HG02973 (cell line): ENCODE data around the gene RDH8.

Experiments used
- ATAC-seq: cut with Tn5 transposase; IDR thresholded peaks from one replicate; pipeline ENCODE4 v1.9.1; 2021; ENCODE audit warnings: moderate library complexity; ENCODE audit not compliant: unreplicated experiment

RDH8 gene, protein sequence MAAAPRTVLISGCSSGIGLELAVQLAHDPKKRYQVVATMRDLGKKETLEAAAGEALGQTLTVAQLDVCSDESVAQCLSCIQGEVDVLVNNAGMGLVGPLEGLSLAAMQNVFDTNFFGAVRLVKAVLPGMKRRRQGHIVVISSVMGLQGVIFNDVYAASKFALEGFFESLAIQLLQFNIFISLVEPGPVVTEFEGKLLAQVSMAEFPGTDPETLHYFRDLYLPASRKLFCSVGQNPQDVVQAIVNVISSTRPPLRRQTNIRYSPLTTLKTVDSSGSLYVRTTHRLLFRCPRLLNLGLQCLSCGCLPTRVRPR

GRCh38 chr19:10013316-10013715 lies at the start of gene RDH8:
Gene RDH8 (plus strand): TSS chr19:10013483. CDS start chr19:10013498, 15 bp downstream.
- ATAC-seq, result no peak

DNA sequence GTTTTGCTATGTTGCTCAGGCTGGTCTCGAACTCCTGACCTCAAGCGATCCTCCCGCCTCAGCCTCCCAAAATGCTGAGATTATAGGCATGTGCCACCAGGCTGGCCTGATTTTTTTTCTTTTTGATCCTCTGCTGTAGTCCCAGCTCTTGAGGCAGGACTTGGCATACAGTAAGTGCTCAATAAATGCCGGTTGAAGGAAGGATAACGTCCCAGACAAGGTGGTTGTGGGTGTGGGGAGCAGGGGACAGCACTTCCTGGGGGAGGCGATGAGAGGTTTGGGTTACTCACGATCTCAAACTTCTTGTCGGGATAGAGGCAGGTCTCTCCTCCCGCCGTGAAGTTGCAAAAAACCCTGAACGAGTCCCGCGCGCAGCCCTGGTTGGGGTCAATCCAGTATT lies 47.3 kb upstream of the RDH8 start:
- no peak for ATAC-seq

DNA sequence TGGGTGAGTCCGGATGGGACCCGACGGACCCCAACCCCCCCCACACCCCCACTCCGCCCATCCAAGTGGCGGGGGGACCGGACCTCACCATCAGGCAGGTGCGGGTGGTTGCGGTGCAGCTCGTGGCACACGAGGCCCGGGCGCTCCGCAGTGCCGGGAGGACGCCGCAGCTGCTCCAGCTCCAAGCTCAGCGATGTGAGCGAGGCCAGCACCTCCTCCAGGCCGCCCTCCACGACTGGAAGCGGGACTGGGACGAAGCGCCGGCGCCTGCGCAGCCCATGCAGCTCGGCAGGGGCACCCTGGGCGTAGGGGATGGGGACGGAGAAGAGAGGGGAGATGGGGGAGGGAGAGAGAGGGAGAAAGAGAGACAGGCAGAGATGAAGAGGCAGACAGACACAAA lies 46.8 kb upstream of the RDH8 start:
- no peak for ATAC-seq

- ATAC-seq, result no peak
Measured at GRCh38 chr19:9967326-9967725, 46.0 kb upstream of the RDH8 start.

DNA sequence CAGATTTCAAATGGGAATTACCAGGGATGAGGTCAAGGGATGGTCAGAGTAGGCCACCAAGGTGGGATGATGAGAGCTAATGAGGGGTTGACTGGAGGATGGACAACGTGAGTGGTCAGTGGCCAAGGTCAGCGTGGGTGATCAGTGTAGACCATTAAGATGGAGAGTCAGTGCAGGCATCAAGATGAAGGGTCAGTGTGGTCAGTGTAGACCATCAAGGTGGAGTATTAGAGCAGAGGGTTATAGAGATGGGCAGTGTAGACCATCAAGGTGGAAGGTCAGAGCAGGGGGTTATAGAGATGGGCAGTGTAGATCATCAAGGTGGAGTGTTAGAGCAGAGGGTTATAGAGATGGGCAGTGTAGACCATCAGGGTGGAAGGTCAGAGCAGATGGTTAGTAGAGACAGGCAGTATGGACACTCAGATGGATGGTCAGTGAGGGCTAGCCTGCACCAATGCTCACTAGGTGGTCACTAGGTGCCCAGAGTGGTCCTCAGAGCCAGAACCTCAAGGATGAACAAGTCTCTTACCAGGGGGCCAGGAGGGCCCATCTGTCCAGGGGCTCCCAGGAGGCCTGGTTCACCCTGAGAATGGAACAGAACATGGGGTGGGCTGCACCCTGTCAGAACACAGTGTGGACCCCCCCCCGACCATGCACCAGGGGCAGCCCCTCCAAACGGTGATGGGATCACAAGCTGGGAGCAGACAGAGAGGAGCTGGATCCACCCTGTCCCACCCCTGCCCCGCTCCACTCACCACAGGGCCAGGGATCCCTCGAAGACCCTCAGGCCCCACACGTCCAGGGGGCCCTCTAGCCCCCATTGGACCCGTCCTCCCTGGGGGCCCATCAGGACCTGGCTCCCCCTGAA lies 44.2 kb upstream of the RDH8 start:
- no peak for ATAC-seq

DNA sequence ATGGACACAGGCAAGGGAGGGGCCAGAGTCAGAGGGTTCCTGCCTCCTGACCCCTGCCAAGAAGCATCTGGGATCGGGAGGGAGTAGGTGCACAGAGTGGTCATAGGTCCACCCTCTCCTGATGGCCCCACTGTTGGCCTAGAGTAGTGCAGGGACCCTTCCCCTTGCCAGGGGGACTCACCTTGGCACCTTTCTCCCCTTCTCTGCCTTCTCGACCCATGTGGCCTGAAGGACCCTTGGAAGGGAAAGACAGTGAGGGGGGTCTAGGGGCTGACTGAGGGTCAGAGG lies 43.7 kb upstream of the RDH8 start:
- ATAC-seq, result no peak

DNA sequence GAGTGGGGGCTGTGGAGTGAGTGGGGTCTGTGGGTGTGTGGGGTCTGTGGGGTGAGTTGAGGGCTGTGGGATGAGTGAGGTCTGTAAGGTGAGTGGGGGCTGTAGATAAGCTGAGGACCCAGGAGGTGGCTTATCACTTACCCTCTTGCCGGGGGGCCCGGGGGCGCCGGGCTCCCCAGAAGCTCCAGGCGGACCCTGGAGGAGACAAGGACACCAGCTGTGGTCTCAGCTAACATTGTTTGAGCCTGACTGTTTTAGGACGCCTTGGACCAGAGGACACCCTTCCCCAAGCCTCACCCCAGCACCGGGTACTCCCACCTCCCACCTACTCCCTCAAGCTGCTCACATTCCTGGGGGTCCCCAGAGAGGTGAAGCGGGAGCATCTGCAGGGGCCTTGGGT lies 42.8 kb upstream of the RDH8 start:
- no peak for ATAC-seq

DNA sequence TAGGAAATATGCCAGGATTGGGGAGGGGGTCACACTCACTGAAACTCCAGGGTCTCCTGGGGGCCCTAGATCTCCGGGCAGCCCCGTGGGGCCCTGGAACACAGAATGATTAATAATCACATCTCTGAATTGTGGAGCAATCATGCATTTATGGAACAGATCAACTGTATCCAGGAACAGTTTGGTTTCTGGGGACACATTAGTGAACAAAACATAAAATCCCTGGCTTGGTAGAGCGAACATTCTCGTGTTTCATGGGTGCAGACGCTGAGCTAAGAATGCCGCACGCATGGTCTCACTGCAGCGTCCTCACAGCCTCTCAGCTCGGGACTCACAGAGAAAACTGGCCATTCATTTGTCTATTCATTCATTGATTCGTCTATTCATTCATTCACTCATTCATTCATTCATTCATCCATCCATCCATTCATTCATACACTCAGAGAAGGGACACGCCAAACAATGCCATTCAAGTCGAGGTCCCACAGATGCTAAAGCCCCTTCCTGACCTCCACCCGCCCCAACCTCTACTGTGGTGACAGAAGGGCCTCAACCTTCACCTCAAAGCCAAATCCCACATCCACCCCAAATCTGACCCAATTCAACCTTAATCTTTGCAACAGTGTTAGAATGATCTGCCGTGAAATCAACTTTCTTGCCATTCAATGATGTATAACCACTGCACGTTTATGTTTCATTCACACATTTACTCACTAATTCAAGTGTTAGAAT lies 42.0 kb upstream of the RDH8 start:
- ATAC-seq, result no peak

DNA sequence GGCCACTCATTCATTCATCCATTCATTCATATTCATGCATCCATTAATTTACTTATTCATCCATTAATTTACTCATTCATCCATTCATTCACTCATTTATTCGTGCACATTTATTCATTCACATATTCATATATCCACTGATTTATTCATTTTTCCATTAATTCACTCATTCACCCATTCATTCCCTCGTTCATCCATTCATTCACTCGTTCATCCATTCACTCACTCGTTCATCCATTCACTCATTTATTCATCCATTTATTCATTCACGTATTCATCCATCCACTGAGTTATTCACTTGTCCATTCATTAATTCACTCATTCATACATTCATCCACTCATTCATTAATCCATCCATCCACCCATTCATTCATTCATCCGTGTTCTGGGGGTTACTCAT lies 41.2 kb upstream of the RDH8 start:
- no peak for ATAC-seq

- no peak for ATAC-seq
Measured at GRCh38 chr19:9981406-9982260, 31.6 kb upstream of the RDH8 start.

DNA sequence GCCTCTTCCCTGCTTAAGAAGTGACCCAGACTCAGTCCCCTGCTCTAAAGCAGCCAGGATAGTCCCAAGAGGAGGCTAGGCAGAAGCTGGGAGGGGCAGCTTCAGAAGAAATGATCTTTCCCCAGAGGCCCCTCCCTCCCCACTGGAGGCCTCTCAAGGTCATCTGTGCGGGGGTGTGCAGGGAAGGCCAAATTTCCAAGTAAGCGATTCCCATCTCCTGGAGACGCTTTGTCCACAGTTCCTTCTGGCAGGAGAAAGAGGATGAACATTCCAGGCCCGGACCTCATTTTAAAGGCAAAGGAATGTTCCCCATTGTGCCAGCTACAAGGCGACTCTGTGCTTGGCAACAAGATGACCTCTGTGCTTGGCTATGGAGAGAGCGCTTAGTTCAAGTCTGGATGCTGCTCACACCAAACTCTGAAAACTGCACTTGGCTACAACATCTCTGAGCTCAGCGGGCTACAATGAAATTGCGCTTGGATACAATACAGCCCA lies 26.4 kb upstream of the RDH8 start:
- ATAC-seq, result no peak

- no peak for ATAC-seq
Measured at GRCh38 chr19:9989504-9989903, 23.8 kb upstream of the RDH8 start.

- no peak for ATAC-seq
Measured at GRCh38 chr19:9991425-9992191, 21.7 kb upstream of the RDH8 start.

GRCh38 chr19:9995084-9995483 lies 18.2 kb upstream of the RDH8 start:
- ATAC-seq, result no peak

DNA sequence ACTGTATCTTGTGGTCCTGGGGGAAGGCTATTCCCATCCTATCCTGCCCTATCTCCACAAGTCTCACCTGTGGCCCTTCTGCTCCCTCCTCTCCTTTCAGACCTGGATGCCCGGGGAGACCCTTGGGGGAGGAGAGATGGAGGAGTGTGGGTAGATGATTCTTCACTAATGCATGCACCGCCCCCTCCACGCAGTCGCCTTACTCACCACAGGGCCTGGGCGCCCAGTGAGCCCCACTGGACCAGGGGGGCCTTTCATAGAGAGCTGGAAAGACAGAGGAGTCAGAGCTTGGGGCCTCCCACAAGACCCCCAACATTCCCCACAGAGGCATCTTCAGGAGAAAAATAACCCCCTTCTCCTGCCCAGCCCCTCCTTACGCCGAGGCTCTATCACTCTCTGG lies 17.3 kb upstream of the RDH8 start:
- ATAC-seq, result no peak

DNA sequence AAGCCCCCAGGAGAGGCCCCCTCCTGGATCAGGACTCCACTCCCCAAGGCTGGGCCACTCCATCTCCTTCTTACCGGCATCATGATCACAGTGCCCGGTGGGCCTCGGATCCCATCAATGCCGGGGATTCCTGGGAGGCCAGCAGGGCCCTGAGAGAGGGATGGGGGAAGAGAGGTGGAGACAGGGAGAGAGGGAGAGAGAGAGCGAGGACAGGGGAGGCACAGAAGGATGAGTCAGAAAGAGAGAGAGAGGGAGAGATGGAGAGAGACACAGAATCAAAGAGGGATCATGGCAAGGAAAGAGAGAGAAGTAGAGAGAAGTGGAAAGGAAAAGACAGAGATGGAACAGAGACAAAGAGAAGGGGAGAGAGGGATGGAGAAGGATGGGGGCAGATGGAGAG lies 16.7 kb upstream of the RDH8 start:
- no peak for ATAC-seq

GRCh38 chr19:10000171-10000826 lies 13.0 kb upstream of the RDH8 start:
- ATAC-seq, result no peak

DNA sequence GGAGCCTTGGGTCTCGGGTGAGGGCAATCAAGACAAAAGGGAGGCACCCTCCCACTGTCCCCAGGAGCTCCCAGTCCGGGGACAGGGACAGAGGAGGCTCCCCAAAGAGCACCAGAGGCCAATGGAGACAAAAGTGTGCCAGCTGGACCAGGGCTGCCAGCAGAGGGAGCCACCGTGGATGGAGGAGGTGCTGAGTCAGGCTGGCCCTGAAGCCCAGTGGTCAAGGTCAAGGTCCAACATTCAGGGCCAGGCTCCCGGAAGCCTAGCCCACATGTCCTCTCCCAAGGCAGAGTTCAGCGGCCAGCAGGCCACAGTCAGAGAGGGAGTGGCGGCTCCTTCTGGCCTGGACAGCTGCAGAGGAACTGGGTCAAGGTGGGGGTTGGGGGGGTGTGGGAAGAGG lies 11.4 kb upstream of the RDH8 start:
- ATAC-seq, result no peak

DNA sequence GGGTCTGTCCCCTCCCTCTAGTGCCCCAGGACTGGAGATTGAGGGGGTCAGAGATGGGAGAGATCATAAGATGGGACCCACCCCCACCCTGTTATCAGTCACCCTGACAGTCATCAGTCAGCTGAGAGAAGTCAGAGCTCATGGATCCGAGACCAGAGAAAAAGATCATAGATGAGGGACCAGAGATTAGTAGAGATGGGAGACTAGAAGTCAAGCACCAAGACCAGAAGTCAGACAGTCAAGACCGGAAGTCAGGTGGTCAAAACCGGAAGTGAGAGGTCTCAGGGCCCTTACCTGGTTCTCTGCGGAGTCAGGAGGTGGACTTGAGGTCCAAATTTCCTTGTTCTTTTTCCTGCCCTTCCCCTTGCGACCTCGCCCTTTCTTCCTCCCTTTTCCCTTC lies 10.0 kb upstream of the RDH8 start:
- no peak for ATAC-seq

DNA sequence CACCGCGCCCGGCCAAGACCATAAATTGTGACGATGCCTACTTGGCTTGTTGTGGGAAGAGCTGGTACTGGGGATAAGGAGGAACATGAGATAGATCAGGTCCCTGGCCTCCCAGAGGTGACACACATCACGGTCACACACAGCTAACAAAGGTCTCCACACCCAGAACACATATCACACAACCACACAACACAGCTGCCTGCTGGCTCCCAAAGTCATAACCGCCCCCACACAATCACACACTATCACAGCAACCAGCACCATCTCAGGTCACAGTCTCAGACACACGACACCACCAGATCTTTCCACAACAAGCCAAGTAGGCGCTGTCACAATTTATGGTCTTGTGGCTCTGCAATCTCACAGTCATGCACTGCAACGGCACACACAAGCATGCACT lies 8.7 kb upstream of the RDH8 start:
- no peak for ATAC-seq
